Stromal cell of bone marrow (primary cell): ENCODE data around the gene CKAP2L.
A peak's percentile ranks its signal among the peaks of the same experiment; 100 is the strongest.
"Not testable (repeated sequence)": the region's sequence is repeated elsewhere in the genome, so short reads cannot be mapped to it uniquely, and the experiment has no call there.

Source experiments
- DNase-seq: peaks from one replicate; pipeline ENCODE4 v3.0.0-alpha.2; 2012; ENCODE audit warnings: low read depth

CKAP2L gene

GRCh38 chr2:112709703-112710102 is 54.7 kb downstream of the CKAP2L start:
- no peak for DNase-seq

- DNase-seq: no peak
Observed at GRCh38 chr2:112708968-112709367, 55.4 kb downstream of the CKAP2L start.

DNA sequence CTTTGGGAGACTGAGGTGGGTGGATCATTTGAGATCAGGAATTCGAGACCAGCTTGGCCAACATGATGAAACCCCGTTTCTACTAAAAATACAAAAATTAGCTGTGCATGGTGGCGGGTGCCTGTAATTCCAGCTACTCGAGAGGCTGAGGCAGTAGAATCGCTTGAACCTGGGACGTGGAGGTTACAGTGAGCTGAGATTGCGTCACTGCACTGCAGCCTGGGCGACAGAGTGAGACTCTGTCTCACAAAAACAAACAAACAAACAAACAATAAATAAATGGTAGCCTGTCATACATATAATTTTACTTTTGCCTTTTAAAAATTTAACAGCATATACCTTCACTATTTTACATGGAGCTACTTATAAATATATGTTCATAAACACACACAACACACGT is 57.5 kb downstream of the CKAP2L start:
- DNase-seq: not testable (repeated sequence)

DNA sequence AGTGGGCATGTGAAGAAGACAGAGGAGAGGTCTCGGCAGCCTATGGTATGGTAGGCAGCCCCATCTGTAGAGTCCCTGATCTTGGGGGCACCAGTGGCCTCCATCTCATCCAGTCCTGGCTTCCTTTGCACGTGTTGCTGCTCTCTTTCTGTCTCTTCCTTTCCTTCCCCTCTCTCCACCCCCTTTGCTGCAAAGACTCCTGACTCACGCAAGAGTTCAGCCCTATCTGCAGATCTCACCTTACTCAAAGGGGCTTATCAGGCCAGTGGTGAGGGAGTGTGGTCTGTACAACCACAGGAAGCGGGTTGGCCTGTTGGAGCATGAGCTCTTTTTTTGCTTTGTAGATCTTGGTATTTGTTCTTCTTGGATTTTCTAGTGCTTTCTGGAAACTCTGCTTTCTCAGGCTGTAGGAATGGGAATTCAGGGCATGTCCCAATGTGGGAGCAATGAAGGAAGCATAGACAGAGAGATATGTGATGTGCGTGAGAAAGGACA is 58.2 kb downstream of the CKAP2L start:
- no peak for DNase-seq

- DNase-seq: no peak
Observed at GRCh38 chr2:112705575-112705974, 58.8 kb downstream of the CKAP2L start.

DNA sequence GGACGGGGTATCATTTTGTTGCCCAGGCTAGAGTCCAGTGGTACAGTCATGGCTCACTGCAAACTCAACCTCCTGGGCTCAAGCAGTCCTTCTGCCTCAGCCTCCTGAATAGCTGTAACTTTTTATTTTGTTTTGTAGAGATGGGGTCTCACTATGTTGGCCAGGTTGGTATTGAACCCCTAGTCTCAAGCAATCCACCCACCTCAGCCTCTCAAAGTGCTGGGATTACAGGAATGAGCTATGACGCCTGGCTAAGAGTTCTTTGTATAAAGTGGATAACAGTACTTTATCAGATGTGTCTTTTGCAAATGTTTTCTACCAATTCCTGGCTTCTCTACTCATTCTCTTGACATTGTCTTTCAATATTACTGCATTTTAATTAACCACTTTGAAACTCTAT is 60.7 kb downstream of the CKAP2L start:
- DNase-seq: no peak

DNA sequence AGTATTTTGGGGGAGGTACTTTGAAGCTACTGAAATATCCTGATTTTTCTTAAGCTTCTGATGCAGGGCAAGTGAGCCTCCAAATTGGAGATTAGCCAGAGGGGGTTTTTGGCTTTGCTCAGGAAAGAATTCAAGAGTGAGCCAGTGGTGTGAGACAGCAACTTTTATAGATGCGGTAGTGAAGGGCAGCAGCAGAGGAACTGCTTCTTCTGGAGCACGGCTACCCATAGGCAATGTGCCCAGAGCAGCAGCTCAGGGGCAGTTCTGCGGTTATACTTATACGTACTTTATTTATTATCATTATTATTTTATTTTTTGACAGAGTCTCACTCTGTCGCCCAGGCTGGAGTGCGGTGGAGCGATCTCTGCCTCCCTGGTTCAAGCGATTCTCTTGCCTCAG is 63.4 kb downstream of the CKAP2L start:
- DNase-seq: no peak

- DNase-seq: no peak
Observed at GRCh38 chr2:112699984-112700667, 64.3 kb downstream of the CKAP2L start.

- no peak for DNase-seq
Observed at GRCh38 chr2:112698834-112699515, 65.4 kb downstream of the CKAP2L start.

DNA sequence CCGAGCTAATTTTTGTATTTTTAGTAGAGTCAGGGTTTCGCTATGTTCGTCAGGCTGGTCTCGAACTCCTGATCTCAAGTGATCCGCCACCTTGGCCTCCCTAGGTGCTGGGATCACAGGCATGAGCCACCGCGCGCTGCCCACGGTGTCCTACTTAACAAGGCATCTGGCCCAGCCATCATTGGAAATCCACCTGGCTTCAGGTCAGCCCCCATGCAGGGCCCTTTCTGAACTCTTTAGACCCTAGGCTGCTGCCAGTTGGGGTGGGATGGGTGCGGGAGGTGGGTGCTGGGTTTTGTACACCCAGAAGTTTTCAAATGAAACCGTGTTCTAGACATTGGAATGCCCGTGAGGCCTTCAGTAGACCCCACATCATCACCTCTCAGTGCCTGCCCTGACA is 70.2 kb downstream of the CKAP2L start:
- no peak for DNase-seq

DNA sequence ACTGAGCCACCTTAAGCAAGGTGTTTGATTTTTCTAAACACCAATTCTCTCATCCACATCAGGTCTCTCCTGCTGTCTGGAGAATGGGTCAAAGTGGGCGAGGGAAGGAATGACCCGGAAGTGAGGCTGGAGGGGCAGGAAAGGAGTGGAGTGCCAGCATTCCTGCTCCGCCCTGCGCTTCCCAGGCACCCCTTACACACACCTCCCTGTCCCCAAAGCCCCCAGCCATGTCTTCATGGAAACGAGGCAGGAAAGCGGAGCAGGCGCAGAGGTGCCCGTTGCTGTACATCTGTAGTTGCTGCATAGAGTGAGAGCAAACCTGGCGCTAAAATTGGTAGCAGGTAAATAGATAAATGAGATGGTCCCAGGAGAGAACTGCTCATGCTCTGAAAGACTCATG is 70.8 kb downstream of the CKAP2L start:
- DNase-seq: no peak

GRCh38 chr2:112692918-112693317 is 71.5 kb downstream of the CKAP2L start:
- no peak for DNase-seq

DNA sequence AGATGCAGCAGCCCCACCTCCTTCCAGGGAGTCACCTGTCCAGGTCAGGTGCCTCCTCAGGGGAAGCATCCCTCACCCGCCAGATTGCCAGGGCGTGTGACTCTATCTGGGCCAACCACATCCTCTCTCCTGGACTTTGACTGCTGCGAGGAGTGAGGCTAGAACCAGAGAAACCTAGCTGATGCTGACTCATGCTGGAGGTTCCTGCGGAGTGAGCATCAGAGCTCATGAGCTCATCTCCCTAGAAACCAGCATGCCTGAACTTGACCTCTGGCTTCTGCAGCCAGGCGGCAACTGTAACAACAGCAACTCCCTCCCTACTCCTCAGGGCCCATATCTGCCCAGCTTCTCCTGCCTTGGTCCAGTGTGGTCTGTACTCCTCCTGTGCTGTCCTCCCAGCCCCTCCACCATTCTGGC is 71.9 kb downstream of the CKAP2L start:
- DNase-seq: peak; percentile 96

DNA sequence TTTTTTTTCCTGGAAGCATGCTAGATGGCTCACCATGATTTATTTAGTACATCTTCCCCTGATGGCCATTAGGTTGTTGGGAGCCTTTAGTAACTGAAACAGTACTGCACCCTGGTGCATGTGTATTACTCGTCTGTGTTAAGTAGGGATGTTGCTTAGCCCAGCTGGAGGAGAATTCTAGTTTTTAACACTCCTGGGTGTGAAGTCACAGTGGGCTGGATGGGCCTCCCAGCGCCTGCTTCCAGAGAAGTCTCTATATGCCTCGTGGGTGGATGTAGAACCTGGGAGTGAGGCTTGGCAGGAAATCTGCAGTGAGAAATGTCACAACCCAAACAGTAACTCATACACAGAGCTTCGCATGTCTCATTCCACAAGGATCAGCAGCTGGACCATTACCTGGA is 72.5 kb downstream of the CKAP2L start:
- no peak for DNase-seq

DNA sequence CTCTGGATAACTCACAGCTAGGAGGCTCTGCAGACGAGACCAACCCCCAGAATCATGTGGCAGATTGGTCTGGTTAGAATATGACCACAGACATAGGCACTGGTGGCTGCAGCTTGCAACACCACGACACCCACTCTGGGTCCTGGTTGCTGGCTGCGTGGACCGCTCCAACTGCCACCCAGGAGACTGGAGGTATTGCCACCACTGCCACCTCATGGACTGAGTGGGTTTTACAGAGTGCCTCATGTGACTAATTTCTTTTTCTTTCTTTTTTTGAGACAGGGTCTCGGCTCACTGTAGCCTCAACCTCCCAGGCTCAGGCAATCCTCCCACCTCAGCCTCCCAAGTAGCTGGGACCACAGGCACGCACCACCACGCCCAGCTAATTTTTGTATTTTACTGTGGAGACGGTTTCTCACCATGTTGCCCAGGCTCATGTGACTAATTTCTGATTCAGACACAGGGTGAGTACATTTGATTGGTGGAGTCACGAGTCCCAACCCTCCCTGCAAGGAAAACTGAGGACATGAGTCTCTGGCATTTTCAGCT is 73.5 kb downstream of the CKAP2L start:
- peak; percentile 55 for DNase-seq

DNA sequence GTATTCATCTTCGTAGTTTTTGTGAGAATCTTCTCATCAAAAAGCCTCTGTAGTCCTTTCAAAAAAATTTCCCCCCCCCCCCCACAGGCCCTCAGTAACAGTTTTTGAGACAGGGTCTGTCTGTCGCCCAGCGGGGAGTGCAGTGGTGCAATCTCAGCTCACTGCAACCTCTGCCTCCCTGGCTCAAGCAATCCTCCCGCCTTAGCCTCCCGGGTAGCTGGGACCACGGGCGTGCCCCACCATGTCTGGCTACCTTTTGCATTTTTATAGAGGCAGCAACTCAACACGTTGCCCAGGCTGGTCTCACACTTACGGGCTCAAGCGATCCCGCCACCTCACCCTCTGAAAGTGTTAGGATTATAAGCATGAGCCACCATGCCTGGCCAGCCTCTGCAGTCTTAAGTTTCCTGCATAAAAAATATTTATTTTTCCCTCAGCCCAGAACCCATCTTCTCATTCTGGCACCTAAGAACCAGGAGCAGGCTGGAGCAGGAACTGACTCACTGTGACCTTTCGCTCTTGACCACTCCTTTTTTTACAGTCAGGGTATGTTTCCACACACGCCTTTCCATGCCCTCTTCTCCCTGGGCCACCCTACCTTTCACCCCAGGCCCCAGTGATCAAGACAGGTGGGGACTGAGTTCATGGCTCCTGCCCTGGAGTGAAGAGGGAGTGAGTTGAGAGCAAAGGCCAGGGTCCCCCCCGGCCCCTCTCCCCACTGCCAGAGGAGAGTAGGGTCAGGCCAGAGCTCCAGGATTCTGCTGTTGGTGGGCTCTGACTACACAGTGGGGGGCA is 76.1 kb downstream of the CKAP2L start:
- DNase-seq: no peak

DNA sequence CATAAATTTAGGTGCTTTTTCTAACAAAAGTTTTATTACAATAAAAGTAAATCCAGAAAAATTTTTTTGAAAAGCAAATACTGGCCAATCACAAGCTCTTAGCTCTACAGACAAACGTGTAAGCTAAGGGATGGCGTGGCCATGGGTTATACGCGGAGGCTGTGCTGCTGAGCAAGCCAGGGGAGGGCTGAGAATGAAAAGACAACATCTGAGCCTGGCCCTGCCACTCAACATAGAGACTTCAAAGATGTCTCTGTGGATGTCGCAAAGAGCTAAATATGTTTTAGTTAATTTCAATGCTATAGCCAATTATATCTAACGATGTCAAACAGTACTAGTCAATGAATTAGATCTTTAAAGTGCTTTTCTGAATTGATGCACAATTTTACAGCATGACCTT is 76.9 kb downstream of the CKAP2L start:
- no peak for DNase-seq
